NT2/D1 (cell line): ENCODE measurements around the gene PAFAH2.

ENCODE experiments used
- SUZ12 ChIP-seq: IDR thresholded peaks from 2 replicates; pipeline ENCODE4 v1.6.1; 2011; ENCODE audit not compliant: insufficient read length, insufficient read depth; ENCODE audit errors: extremely low read depth
- ZNF274 ChIP-seq: IDR thresholded peaks from 2 replicates; pipeline ENCODE4 v1.6.1; 2011; ENCODE audit warnings: mild to moderate bottlenecking, low read depth, low read length

- no peak for TF ChIP-seq ZNF274
- no peak for TF ChIP-seq SUZ12
These were observed 4.5 kb downstream of the PAFAH2 start for GRCh38 chr1:25993197-25993951.
